Astrocyte (in vitro differentiated cells and primary cell): Measurements from ENCODE around the gene GABBR2. TPM values are rescaled to one million over a fixed set of nuclear protein-coding genes. Genes with fewer than 3 reads are reported as not detected.

Experiments
- DNase-seq: peaks from one replicate; pipeline ENCODE4 v3.0.0-alpha.2; 2010; ENCODE audit warnings: low read depth
- FAIRE-seq: peaks from 2 replicates; lab custom pipeline; 2011; peaks lifted over from hg19 to GRCh38; lab: Jason Lieb, UNC
- H2AFZ ChIP-seq: 2 replicates; pipeline ENCODE4 v1.6.0; 2012; ENCODE audit warnings: low read depth, low read length, inconsistent platforms
- H3K27ac ChIP-seq: 2 replicates; pipeline ENCODE4 v1.5.1; 2011; ENCODE audit warnings: low read depth, low read length, inconsistent platforms
- H3K27me3 ChIP-seq: 2 replicates; pipeline ENCODE4 v1.6.0; 2011; ENCODE audit warnings: low read length, inconsistent platforms; ENCODE audit not compliant: insufficient read depth
- H3K36me3 ChIP-seq: 2 replicates; pipeline ENCODE4 v1.5.1; 2011; ENCODE audit warnings: low read length, inconsistent platforms; ENCODE audit not compliant: insufficient read depth
- H3K4me1 ChIP-seq: 2 replicates; pipeline ENCODE4 v1.5.1; 2011; ENCODE audit warnings: low read length, inconsistent platforms; ENCODE audit not compliant: insufficient read depth
- H3K4me2 ChIP-seq: 2 replicates; pipeline ENCODE4 v1.6.0; 2012; ENCODE audit warnings: low read length, inconsistent platforms
- H3K4me3 ChIP-seq: 2 replicates; pipeline ENCODE4 v1.5.1; 2011; ENCODE audit warnings: low read depth, mild to moderate bottlenecking, low read length, inconsistent platforms; ENCODE audit not compliant: insufficient read depth
- H3K79me2 ChIP-seq: 2 replicates; pipeline ENCODE4 v1.6.0; 2012; ENCODE audit warnings: mild to moderate bottlenecking, low read length, inconsistent platforms; ENCODE audit not compliant: insufficient read depth
- H3K9ac ChIP-seq: 2 replicates; pipeline ENCODE4 v1.6.0; 2012; ENCODE audit warnings: mild to moderate bottlenecking, low read length, inconsistent platforms
- H3K9me3 ChIP-seq: 2 replicates; pipeline ENCODE4 v1.5.1; 2012; ENCODE audit warnings: low read depth, mild to moderate bottlenecking, low read length, inconsistent platforms; ENCODE audit not compliant: insufficient read depth
- H4K20me1 ChIP-seq: 2 replicates; pipeline ENCODE4 v1.6.0; 2012; ENCODE audit warnings: low read length, inconsistent platforms; ENCODE audit not compliant: insufficient read depth
- H3K27ac Mint-ChIP-seq: one replicate; pipeline ENCODE4 v1.8.0; 2021; ENCODE audit warnings: mild to moderate bottlenecking, mixed read lengths; ENCODE audit not compliant: unreplicated experiment
- H3K27me3 Mint-ChIP-seq: one replicate; pipeline ENCODE4 v1.8.0; 2021; ENCODE audit warnings: low read depth, mixed read lengths; ENCODE audit not compliant: unreplicated experiment
- H3K36me3 Mint-ChIP-seq: one replicate; pipeline ENCODE4 v1.8.0; 2021; ENCODE audit warnings: low read depth, mixed read lengths; ENCODE audit not compliant: unreplicated experiment
- H3K4me1 Mint-ChIP-seq: one replicate; pipeline ENCODE4 v1.8.0; 2021; ENCODE audit warnings: low read depth, mixed read lengths; ENCODE audit not compliant: unreplicated experiment
- H3K4me3 Mint-ChIP-seq: one replicate; pipeline ENCODE4 v1.8.0; 2021; ENCODE audit warnings: mild to moderate bottlenecking, moderate library complexity, mixed read lengths; ENCODE audit not compliant: unreplicated experiment
- H3K9me3 Mint-ChIP-seq: one replicate; pipeline ENCODE4 v1.8.0; 2021; ENCODE audit warnings: mild to moderate bottlenecking, mixed read lengths; ENCODE audit not compliant: unreplicated experiment
- EZH2 ChIP-seq: IDR thresholded peaks from 2 replicates; pipeline ENCODE4 v1.6.1; 2012; ENCODE audit warnings: mild to moderate bottlenecking, low read length, inconsistent platforms; ENCODE audit not compliant: insufficient read depth
- total RNA-seq: library from RNA; stranded (reverse); gene quantifications from 2 replicates; pipeline ENCODE4 v1.2.1, GENCODE V29; 2021
- TF ChIP-seq, protein P1 (sequence below): IDR thresholded peaks from 2 replicates; pipeline ENCODE4 v1.5.1; 2011; ENCODE audit warnings: low read depth, mild to moderate bottlenecking, inconsistent platforms, low read length, moderate library complexity; ENCODE audit not compliant: insufficient read depth

The GABBR2 gene
- total RNA-seq, 1 donor from 2014 or later: 2.0 TPM

DNA sequence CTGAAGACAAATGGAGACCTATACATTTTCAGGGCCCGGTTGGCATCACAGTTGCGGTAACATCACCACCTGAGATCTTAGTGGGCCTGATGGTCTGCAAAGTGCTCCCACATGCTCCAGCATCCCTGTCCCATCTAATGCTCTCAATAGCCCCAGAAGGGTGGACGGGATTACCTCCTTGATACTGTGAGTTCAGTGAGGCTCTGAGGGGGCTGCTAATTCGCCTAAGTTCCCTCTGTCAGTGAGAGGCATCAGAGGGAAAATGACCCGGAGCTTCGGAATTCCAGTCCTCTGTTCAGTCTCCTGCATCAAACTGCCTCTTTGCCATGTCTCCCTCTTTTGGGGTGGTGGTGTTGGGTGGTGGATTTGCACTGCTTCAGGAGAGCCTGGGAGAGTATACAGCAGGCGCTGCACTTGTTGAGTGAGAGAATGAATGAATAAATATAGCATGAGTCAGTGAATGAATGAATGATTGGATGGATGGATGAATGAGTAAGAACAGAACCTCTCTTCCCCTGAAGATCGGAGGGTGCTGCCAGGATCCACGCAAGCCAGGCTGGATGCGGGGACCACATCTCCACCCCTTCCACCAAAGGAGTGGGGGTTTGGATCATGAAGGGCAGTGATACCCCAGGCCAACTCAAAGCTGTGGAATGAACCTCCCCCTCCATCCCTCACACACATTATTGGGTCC, 141.0 kb downstream of the GABBR2 start:
- Histone ChIP-seq H3K27me3 (peaks cover 5% of the 10 kb centered on the region), H2AFZ (no peak overlapping the region), H3K27ac (no peak overlapping the region), H3K4me2 (no peak overlapping the region), H3K79me2 (no peaks in the 10 kb centered on the region), H3K4me1 (peaks cover 4% of the 10 kb centered on the region), H3K9ac (no peak overlapping the region), H4K20me1 (no peaks in the 10 kb centered on the region), H3K9me3 (no peaks in the 10 kb centered on the region), H3K36me3 (no peaks in the 10 kb centered on the region), H3K4me3 (no peak overlapping the region)
- H3K4me3 Mint-ChIP-seq: no peak overlapping the region
- FAIRE-seq (no peak), DNase-seq (no peak)
- H3K9me3 Mint-ChIP-seq: no peaks in the 10 kb centered on the region
- H3K27ac Mint-ChIP-seq: no peak overlapping the region
- peaks cover 3% of the 10 kb centered on the region for H3K36me3 Mint-ChIP-seq
- peaks cover 5% of the 10 kb centered on the region for H3K4me1 Mint-ChIP-seq
- peaks cover 76% of the 10 kb centered on the region for H3K27me3 Mint-ChIP-seq
- TF ChIP-seq, protein P1, sequence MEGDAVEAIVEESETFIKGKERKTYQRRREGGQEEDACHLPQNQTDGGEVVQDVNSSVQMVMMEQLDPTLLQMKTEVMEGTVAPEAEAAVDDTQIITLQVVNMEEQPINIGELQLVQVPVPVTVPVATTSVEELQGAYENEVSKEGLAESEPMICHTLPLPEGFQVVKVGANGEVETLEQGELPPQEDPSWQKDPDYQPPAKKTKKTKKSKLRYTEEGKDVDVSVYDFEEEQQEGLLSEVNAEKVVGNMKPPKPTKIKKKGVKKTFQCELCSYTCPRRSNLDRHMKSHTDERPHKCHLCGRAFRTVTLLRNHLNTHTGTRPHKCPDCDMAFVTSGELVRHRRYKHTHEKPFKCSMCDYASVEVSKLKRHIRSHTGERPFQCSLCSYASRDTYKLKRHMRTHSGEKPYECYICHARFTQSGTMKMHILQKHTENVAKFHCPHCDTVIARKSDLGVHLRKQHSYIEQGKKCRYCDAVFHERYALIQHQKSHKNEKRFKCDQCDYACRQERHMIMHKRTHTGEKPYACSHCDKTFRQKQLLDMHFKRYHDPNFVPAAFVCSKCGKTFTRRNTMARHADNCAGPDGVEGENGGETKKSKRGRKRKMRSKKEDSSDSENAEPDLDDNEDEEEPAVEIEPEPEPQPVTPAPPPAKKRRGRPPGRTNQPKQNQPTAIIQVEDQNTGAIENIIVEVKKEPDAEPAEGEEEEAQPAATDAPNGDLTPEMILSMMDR: no peak
- TF ChIP-seq EZH2: no peak

DNA sequence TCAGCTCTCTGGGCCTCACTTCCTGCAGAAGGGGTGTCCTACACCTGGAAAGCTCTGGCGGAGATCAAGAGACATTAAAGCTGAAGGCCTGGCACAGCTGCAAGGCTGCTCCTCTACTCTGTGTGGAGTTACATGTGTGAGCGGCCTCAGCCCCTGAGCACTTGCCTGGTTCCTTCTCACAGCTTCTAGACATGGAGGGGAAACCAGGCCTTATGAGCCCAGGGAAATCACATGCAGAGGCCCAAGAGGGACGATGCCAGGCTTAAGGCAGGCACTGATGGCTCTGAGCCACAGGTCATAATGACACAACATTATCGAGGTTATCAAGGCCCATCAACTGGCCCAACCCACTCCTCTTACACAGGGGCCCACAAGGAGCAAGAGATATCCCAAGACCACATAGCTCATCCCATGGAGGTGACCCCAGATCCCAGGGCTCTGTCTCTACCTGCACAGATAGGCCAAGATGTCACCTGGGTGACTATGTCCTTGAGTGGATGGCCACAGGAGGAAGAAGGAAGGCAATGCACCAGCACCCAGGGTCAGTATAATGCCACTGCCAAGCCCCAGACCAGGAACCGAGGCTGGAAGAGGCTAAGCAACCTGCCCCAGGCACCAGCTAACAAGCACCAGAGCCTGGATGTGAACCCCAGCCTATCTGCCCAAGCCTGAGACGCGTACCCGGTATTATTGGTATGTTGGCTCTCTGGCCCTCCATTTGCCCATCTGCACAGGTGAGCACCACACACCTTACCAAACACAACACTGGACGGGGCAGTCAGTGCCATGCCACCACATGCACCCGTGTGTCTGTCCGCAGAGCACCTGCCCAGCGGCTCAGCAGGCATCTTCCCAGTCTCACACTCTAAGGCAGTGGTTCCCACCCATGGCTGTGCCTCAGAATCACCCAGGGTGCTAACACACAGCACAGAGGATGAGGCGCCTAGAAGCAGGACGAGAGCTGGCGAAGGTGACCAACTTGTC, 143.3 kb downstream of the GABBR2 start:
- no peak overlapping the region for H3K4me3 ChIP-seq
- H3K4me2 ChIP-seq: no peak overlapping the region
- no peak overlapping the region for H2AFZ ChIP-seq
- DNase-seq (no peak), FAIRE-seq (no peak)
- no peaks in the 10 kb centered on the region for H3K4me1 ChIP-seq
- H3K9ac ChIP-seq: no peak overlapping the region
- Mint-ChIP-seq H3K27ac (no peak overlapping the region), H3K36me3 (peaks cover 3% of the 10 kb centered on the region), H3K4me3 (no peak overlapping the region), H3K4me1 (peaks cover 2% of the 10 kb centered on the region), H3K27me3 (peaks cover 58% of the 10 kb centered on the region), H3K9me3 (no peaks in the 10 kb centered on the region)
- no peaks in the 10 kb centered on the region for H3K79me2 ChIP-seq
- H3K27ac ChIP-seq: no peak overlapping the region
- no peaks in the 10 kb centered on the region for H3K9me3 ChIP-seq
- no peaks in the 10 kb centered on the region for H4K20me1 ChIP-seq
- H3K27me3 ChIP-seq: peaks cover 3% of the 10 kb centered on the region
- H3K36me3 ChIP-seq: no peaks in the 10 kb centered on the region
- TF ChIP-seq, protein P1: no peak
- TF ChIP-seq EZH2: no peak
